CD4-positive, alpha-beta T cell treated with Interleukin-12 subunit alpha and Interleukin-12 subunit beta, for 1 hour (primary cell): ENCODE results near the gene PMEL.

Experiments used
- DNase-seq: peaks from one replicate; pipeline ENCODE4 v3.0.0-alpha.2; 2020

The PMEL gene

DNA sequence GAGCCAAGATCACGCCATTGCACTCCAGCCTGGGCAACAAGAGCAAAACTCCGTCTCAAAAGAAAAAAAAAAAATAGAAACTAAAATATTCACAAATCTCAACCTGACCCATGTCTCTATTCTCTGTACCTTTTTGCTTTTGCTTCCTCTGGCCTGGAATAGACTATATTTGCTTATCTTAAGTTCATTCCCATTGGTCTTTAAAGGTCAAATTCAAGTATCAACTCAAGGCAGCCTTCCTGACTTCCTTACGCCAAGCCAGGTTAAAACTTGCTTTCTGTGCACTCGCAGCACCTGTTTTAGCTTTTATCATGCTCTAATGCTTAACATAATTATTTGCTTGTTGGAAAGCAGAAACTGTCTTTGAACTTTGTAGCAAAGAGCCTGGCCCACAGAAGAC, 52.9 kb downstream of the PMEL start:
- DNase-seq, result no peak

DNA sequence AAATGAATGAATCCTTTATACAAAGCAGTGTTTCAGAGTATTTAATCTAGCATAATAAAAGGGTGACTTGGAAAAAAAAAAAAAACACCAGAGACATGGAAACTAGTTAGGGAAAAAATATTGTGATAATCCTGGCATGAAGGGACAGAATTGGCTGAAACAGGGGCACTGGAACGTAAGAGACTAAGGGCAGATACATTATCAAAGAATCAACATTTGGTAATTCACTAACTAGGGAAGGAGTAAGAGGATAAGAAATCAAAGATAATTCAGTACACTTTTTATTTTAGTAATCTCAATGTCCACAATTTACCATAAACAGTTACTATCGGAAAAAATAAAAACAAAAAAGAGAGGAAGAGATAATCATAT, 56.3 kb downstream of the PMEL start:
- no peak for DNase-seq

DNA sequence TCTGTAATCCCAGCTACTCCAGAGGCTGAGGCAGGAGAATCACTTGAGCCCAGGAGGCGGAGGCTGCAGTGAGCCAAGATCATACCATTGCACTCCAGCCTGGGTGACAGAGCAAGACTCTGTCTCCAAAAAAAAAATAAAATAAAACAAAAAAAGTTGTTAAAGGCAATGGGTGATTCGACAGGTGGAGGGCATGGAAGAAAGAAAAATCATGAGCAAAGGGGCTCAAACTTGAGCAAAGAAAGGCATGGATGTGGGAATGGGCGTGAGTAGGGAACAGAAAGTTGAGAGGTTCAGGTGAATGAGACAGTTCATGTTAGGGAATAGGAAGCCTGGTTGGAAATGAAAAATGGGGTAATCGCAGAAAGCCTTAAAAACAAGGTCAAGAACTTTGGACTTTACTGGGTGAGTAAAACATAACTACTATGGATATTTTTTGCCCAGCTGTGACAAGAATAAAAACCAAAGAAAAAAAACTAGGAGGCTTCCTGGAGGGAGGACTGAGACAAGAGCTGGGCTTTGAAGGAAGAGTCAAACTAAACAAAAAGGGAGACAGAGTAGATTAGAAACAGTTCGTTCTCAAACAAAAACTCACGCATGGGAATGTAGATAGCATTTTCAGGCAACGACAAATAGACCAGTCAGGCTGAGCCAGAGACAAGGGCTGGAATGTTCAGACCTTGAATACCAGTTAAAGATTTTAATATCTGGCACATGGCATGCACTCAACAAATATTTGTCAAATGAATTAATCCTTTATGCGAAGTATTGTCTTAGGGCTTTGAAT, 56.9 kb downstream of the PMEL start:
- DNase-seq, result no peak

DNA sequence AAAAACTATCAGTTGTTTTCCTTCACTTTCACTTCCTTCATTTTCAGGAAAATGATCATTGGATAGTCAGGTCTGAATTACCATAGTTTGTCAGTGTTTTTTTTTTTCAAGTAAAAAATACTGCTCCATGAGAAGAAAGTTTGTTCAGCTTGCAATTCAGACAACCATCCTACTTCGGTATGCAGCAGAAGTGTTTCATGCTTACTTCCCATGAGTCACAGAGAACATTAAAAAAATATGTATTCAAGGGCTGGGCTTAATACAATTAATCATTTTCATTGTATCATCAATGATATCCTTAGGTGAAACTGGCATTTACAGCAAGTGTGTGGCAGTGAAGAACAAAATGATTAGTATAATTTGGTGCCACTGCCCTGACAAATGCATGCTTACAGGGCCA, 59.8 kb downstream of the PMEL start:
- DNase-seq, result no peak
